ENCODE data around the gene PDE4B.
"Not testable (repeated sequence)": the region's sequence is repeated elsewhere in the genome, so short reads cannot be mapped to it uniquely, and the experiment has no call there.

The PDE4B gene

GRCh38 chr1:65997693-65998092, 205.0 kb downstream of the PDE4B start:
- DNase-seq: no peak

DNA sequence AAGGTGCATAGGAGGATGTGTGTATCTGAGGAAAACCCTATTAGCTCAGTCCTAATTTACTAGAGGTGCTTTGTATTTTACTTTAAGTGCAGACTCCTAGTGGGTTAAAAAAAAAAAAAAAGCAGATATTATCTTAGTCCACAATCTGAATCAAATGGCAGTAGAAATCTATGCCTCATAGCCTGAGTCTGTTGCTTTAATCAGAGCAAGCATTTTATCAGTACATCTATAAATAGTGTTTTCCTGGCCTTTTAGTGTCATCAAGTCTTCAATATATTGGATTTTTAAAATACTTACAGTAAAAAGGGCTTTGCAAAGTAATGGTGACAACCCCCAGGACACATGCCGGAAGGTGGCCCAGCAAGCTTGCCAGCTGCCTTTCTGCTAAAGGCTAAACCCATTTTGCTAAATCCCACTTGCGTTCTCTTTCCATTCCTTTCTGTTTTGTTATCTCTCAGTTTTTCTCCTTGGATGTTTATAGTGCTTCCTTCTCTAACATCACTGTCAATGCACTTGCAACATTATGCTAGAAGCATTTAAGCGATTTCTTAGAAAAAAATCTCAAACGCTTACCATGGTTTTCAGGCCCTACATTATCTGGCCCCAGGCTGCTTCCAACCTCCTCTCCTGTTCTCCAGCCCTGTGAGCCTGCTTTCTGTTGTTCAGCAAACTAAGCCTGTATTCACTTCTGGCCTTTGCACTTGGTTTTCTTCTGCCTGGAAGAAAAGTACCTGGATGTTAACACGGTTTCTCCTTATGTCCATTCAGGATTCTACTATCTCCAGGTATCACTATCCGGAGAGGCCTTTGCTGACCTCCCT, 206.3 kb downstream of the PDE4B start:
- no peak for DNase-seq

- no peak for DNase-seq
These were observed 207.4 kb downstream of the PDE4B start for GRCh38 chr1:66000033-66000637.

GRCh38 chr1:66003690-66004089, 211.0 kb downstream of the PDE4B start:
- DNase-seq: no peak

DNA sequence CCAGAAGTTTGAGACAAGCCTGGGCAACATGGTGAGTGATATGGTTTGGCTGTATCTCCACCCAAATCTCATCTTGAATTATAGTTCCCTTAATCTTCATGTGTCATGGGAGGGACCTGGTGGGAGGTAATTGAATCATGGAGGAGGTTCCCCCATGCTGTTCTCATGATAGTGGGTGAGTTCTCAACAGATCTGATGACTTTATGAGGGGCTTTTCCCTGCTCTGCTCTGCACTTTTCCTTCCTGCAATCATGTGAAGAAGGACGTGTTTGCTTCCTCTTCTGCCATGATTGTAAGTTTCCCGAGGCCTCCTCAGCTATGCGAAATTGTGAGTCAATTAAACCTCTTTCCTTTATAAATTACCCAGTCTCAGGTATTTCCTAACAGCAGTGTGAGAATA, 213.8 kb downstream of the PDE4B start:
- not testable (repeated sequence) for DNase-seq

GRCh38 chr1:66012106-66012784, 219.6 kb downstream of the PDE4B start:
- DNase-seq: no peak

GRCh38 chr1:66013371-66013770, 220.7 kb downstream of the PDE4B start:
- DNase-seq: no peak

GRCh38 chr1:66022904-66023620, 230.4 kb downstream of the PDE4B start:
- peak in 1 of 2 experiments; percentile 30 for DNase-seq

DNA sequence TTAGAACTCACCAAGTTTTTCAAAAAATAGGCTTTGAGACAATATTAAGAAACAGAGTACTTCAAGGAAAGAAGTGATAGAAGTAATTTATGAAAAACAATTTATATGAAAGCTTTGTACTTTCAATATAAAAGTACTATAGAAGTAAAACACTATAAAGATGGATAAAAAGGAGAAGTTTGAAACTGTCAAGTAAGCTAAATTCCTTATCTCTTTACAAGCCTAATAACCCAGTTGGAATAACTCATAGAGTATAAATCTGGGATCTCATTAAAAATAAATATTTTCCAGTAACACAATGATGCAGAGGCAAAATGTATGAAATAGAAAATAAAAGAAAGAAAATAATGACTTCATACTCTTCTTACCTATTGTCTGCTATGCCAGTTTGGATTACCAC, 232.5 kb downstream of the PDE4B start:
- no peak for DNase-seq

- DNase-seq: no peak
These were observed 235.3 kb downstream of the PDE4B start for GRCh38 chr1:66028035-66028434.

- no peak for DNase-seq
These were observed 241.1 kb downstream of the PDE4B start for GRCh38 chr1:66033781-66034180.

DNA sequence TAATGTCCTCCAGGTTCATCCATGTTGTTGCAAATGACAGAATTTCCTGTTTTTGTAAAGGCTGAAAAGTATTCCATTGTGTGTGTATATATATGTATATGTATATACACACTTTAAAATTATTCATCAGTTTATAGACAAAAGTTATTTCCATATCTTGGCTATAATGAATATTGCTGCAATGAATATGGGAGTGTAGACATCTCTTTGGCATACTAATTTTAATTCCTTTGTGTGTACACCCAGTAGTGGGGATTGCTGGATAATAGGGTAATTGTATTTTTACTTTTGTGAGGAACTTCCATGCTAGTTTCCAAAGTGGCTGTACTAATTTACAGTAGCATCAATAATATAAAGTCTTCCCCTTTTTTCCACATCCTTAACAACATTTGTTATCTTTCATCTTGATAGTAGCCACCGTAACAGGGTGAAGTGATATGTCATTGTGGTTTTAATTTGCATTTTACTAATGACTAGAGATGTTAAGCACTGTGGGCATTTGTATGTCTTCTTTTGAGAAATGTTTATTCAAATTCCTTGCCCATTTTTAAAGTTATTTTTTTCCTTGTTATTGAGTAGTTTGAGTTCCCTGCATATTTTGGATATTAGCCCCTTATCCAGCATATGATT, 243.0 kb downstream of the PDE4B start:
- no peak for DNase-seq

DNA sequence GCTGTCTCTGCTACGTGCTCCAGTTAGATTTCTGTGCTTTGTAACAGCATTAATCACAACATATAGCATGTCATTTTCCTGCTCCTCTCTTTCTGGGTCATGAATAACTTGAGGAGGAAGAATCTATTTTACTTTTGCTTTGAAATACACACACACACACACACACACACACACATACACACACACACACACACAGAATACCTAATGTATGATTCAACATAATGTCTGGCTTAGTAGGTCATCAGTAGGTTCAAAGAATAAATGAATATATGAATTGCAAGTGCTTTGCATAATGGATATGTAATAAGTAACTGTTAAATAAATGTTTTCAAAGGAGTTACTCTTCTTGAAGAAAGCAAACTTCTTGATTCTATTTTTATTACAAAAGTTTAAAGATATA, 249.0 kb downstream of the PDE4B start:
- DNase-seq: no peak

GRCh38 chr1:66043186-66043585, 250.5 kb downstream of the PDE4B start:
- DNase-seq: no peak

GRCh38 chr1:66044912-66045311, 252.2 kb downstream of the PDE4B start:
- DNase-seq: no peak

DNA sequence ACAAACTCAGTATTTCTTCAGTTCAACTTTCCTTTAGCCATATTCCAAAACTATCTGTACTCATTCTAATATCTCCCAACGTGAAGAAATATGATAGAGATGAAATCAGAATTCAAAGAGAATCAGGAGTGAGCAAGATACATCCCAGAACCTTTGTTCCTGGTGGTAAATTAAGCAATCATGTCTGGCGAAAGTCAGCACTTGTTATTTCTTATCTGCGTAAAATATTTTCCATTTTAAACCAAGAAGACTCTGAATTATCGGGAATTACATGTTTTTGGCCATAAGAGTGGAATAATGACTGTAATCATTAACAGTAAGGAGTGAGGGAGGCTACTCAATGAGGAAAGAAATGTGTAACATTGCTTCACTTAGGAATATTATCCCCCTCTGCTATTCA, 253.7 kb downstream of the PDE4B start:
- DNase-seq: no peak

GRCh38 chr1:66048011-66048410, 255.3 kb downstream of the PDE4B start:
- DNase-seq: no peak

GRCh38 chr1:66050123-66050522, 257.4 kb downstream of the PDE4B start:
- DNase-seq: no peak

DNA sequence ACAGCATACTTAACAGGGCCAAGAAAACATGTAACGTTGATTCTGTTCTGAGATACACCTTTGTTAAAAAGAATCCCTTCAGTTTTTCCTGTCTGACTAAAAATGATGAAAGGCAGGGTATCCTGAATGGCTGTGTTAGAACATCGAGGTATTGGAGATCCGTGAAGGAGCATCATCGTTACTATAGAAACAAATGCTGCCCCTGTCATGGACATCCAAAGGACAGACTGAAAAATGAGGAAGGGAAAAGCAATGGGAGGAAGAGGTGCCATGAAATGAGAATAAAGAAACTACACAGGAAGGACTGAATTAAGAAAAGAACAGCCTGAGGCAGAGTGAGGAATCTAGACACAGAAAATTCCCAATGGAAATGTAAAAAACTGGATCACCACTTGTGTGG, 257.9 kb downstream of the PDE4B start:
- no peak for DNase-seq

- no peak for DNase-seq
These were observed 262.4 kb downstream of the PDE4B start for GRCh38 chr1:66055092-66055491.

- DNase-seq: not testable (repeated sequence)
These were observed 264.8 kb downstream of the PDE4B start for GRCh38 chr1:66057448-66057847.

GRCh38 chr1:66058558-66058957, 265.9 kb downstream of the PDE4B start:
- no peak for DNase-seq

GRCh38 chr1:66067219-66067618, 274.5 kb downstream of the PDE4B start:
- not testable (repeated sequence) for DNase-seq
